Epithelial cell of alveolus of lung (primary cell): ENCODE measurements around the gene LRRC45. TPM values are rescaled to one million over a fixed set of nuclear protein-coding genes. Genes with fewer than 3 reads are reported as not detected.

ENCODE experiments used
- total RNA-seq: library from RNA; depleted of rRNA; stranded (reverse); fragments of >200 nt; gene quantifications from 2 replicates; pipeline ENCODE4 v1.2.1, GENCODE V29; 2015

LRRC45 gene
- total RNA-seq, result 9.8 and 15.6 TPM in 2 replicates

DNA sequence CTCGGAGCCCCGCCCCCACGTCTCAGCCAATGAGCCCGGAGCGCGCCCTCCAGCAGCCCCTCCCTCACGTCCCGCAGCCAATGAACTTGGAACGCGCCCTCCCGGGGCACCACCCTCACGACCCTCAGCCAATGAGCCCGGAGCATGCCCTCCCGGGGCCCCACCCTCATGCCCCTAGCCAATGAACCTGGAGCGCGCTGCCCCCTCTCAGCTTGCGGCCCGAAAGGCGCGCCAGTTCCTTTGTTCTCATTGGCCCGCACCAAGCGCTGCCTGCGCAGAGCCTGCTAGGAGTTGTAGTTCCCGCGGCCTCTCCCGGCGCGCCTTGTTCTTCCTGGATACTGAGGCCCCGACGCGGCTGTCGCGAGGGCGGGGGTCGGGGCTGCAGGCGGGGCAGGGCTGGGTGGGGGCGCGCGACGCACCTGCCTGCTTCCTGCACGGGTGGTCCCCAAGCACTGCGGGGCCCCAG, at the start of gene LRRC45:
Gene LRRC45, plus strand, starts transcription at position 325 of the 466 bp plus-strand sequence. CDS start 339 bp downstream, outside the sequence.

DNA sequence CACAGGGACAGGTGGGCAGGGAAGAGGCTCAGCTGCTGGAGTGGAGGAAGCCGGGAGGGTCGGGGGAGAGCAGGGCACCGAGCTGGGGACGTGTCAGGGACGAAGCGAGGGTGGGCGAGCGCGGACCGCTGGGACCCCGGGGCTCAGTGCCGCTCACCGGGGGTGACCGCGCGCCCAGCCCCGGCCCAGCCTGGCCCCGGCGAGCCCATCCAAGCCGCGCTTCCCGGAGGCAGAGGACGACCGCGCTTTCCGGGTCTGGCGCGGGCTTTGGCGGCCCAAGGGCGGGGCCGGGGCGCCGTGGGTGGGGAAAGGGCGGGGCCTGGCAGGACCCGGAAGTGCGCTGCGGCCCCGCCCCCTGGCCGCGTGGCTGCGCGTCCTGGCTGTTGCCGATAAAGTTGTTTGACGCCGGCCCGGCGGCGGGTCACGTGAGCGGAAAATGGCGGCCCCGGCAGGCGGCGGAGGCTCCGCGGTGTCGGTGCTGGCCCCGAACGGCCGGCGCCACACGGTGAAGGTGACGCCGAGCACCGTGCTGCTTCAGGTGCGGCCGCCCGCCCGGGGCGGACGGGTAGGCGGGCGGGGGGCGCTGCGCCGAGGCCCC, 45.8 kb upstream of the LRRC45 start, which contains the start of gene ASPSCR1:
Gene ASPSCR1, plus strand, starts transcription at position 419 of the 598 bp plus-strand sequence. Its CDS starts 18 bp downstream, at position 437.

DNA sequence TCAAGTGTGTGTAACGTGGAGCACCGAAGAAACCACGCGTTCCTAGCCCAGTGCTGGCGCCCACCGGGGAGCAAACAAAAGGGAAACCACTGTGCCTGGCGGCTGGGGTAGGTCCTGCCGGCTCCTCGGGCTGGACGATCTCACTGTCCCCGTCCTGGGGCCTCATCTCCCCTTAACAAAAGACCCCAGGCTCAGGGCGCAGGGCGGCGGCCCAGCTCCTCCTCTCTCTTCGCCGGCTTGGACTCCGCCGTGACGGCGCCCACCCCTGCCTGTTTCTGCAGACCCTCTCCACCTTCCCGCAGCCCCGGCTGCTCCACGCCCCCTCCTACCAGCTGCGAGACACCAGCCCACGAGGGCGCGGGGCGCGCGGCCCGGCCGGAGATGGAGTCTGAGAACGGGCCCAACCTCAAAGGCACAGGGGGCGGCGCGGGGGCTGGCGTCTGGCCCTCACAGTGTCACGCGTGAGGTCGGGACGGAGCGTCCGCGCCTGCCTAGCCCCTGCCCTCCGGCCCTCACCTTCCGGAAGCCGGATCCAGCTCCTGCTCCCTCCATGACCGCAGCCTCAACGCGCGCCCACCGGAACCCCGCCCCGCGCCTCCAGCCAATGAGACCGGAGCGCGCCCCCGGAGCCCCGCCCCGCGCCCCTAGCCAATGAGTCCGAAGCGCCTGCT, 660 bp upstream of the LRRC45 start, which contains the start of gene CENPX:
Gene CENPX, minus strand, starts transcription at position 569 of the 671 bp plus-strand sequence. Its CDS starts 17 bp downstream, at position 552.

DNA sequence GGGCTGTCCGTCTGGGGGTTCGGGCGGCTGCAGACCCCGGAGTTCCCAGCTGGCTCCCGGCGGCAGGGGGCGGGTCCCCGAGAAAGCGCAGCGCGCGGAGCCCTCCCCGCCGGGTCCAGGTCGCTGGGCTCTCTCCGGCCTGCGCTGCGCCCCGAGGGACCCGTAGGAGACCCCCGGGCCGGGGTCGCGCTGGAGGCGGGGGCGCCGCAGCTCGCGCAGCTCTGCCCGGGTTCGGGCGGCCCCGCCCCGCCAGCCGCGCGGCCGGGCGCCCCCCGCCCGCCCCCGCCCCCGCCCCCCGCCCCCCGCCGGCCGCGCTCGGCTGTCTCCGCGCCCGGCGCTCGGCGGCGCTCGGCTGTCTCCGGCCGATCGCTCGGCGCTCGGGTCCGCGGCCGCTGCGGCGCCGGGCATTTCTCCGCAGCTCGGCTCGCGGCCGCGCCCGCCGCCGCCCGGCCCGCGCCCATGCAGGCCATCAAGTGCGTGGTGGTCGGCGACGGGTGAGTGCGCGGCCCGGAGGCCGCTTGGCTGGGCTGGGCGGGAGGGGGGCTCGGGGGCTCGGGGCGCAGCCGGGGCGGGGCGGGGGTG, 8.3 kb downstream of the LRRC45 start, which contains the start of gene RAC3:
Gene RAC3, plus strand, starts transcription at position 376 of the 582 bp plus-strand sequence. Its CDS starts 84 bp downstream, at position 460.

DNA sequence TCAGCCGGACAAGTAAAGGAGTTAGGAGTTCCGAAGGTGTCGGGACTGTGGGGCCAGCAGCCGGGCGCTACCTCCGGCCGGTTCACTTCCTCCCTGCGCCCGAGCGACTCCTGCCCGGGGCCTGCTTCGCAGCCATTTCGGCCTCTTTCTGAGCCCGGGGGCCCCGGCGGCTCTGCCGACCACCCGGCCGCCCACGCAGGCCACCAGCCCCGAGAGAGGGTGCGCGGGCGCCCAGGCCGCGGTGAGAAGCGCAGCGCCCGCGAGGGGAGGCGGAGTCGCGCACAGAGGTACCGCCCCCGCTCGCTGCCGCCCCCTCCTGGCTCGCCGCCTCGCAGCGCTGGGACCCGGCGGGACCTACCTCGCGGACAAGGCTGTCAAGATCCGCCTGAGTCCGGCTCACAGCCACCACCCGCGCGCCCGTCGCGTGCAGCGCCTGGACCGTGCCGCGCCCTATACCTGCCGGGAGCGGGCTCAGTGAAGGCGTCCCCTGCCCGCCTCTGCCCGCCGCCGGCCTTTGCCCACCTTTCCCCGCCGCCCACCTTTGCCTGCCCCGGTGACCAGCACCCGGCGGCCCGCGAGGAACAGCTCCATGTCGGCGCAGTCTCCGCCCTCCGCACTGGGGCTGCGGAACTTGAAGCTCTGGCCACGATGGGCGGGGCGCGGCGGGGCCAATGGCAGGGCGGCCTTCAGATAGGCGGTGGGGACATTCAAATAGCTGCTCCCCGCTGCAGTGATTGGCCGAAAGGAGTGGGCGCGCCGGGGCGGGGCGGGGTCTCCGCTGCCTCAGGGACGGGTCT, 14.2 kb downstream of the LRRC45 start, which contains the start of gene DCXR:
Gene DCXR, minus strand, starts transcription at position 606 of the 797 bp plus-strand sequence. Its CDS starts 15 bp downstream, at position 591.

DNA sequence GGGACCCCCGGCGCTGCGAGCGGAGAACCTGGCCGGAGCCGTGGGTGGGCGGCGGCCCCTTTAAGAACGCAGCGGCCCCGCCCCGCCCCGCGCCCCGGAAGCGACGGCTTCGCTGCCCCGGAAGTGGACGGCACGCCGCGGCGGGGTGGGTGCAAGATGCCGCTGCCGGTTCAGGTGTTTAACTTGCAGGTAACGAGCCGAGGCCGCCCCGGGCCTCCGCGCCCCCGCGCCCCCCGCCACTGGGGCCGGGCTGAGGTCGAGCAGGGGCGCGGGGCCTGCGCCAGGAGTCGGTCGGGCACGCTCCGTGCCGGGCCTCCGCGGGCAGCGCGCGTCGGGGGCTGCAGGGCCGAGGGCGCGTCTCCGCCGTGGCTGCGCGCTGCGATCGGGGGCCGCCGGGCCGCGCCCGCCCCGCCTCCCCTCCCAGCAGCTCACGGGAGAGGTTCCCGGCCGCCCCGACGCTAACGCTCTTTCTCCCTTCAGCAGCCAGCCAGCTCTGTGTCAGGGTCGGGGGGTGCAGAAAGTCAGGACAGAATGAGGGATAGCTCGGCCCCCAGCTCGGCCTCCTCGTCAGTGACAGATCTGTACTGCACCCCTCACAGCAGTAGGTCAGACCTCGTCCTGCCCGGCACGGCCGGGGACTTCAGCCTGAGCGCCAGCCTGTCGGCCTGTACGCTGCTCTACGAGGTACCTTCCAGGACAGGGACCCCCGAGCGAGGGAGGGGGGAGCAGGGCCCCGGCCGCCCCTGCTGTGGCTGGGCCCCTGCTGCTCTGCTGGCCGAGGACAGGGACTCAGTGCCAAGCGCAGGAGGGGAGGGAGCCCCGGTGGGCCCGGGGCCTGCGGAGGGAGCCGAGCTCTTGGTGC, 28.9 kb downstream of the LRRC45 start, which contains the start of the genes GPS1 and RFNG:
Gene GPS1, plus strand, starts transcription at position 123 of the 862 bp plus-strand sequence. Its CDS starts 34 bp downstream, at position 157.
Gene RFNG, minus strand, starts transcription at position 36 of the 862 bp plus-strand sequence. CDS start 45 bp downstream, outside the sequence.

DNA sequence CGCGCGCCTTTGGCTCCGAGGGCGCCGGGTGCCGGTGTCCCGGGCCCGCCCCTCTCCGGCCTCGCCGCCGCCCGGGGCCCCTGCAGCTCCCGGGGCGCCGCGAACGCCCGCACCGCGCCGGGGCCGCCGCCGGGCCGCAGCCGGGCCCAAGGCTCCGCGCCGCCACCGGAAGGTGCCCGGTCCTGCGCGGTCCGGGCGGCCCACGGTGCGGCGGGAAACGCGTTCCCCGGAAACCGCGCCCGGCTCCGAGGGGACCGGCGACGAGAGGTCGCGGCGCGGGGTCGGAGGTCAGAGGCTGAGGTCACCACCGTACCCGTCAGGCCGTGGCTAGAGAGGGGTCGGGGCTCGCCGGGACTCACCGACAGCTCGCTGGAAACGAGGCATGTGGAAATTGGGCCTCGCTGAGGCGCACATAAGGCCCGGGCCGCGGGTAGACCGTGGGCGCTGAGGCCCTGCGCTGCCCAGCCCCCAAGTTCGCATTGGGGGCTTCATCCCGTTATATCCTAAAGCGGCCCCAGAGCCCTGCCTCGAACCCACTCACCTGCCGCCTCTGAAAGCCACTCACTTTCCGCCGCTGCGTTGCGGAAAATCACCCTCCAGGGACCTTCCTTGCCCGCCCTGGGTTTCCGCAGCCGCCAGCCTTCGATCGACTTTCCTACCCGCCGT, 42.7 kb downstream of the LRRC45 start, which contains the start of gene DUS1L:
Gene DUS1L, minus strand, starts transcription at position 167 of the 666 bp plus-strand sequence. CDS start 745 bp downstream, outside the sequence.

Other genes with a start within 250 kb of the LRRC45 start
- not detected in 2 replicates for gene GCGR, start 219.2 kb upstream of the LRRC45 start, total RNA-seq
- 69.5 and 121 TPM in 2 replicates for gene MCRIP1, start 190.0 kb upstream of the LRRC45 start, total RNA-seq
- not detected in 2 replicates for gene PPP1R27, start 188.3 kb upstream of the LRRC45 start, total RNA-seq
- gene P4HB, start 162.8 kb upstream of the LRRC45 start, total RNA-seq, result 1,783 and 2,221 TPM in 2 replicates
- 143 and 305 TPM in 2 replicates for gene ARHGDIA, start 152.0 kb upstream of the LRRC45 start, total RNA-seq
- 47.7 and 158 TPM in 2 replicates for gene ALYREF, start 131.7 kb upstream of the LRRC45 start, total RNA-seq
- gene ANAPC11, start 131.6 kb upstream of the LRRC45 start, total RNA-seq, result 147 and 313 TPM in 2 replicates
- gene NPB, start 121.1 kb upstream of the LRRC45 start, total RNA-seq, result 0.26 and 0.48 TPM in 2 replicates
- 19.0 and 74.9 TPM in 2 replicates for gene PCYT2, start 111.9 kb upstream of the LRRC45 start, total RNA-seq
- 11.1 and 20.7 TPM in 2 replicates for gene SIRT7, start 105.1 kb upstream of the LRRC45 start, total RNA-seq
- 12.1 and 15.1 TPM in 2 replicates for gene MAFG, start 95.6 kb upstream of the LRRC45 start, total RNA-seq
- gene PYCR1, start 86.0 kb upstream of the LRRC45 start, total RNA-seq, result 54.9 and 180 TPM in 2 replicates
- not detected in 2 replicates for gene MYADML2, start 76.1 kb upstream of the LRRC45 start, total RNA-seq
- 0.13 and 0.48 TPM in 2 replicates for gene NOTUM, start 62.1 kb upstream of the LRRC45 start, total RNA-seq
- gene ASPSCR1, start 45.7 kb upstream of the LRRC45 start, total RNA-seq, result 15.5 and 15.8 TPM in 2 replicates
- 29.1 and 76.7 TPM in 2 replicates for gene CENPX, start 427 bp upstream of the LRRC45 start, total RNA-seq
- gene RAC3, start 8.4 kb downstream of the LRRC45 start, total RNA-seq, result 25.0 and 38.6 TPM in 2 replicates
- gene DCXR, start 14.4 kb downstream of the LRRC45 start, total RNA-seq, result 79.3 and 86.3 TPM in 2 replicates
- 46.9 and 63.2 TPM in 2 replicates for gene RFNG, start 28.5 kb downstream of the LRRC45 start, total RNA-seq
- 116 and 126 TPM in 2 replicates for gene GPS1, start 28.6 kb downstream of the LRRC45 start, total RNA-seq
- gene DUS1L, start 42.5 kb downstream of the LRRC45 start, total RNA-seq, result 30.9 and 37.4 TPM in 2 replicates
- gene FASN, start 74.9 kb downstream of the LRRC45 start, total RNA-seq, result 57.2 and 289 TPM in 2 replicates
- gene CCDC57, start 189.5 kb downstream of the LRRC45 start, total RNA-seq, result 6.9 and 16.5 TPM in 2 replicates
- 224 and 509 TPM in 2 replicates for gene SLC16A3, start 205.7 kb downstream of the LRRC45 start, total RNA-seq